ENCODE measurements around the gene NXN.
"Not testable (repeated sequence)": the region's sequence is repeated elsewhere in the genome, so short reads cannot be mapped to it uniquely, and the experiment has no call there.

Gene NXN

DNA sequence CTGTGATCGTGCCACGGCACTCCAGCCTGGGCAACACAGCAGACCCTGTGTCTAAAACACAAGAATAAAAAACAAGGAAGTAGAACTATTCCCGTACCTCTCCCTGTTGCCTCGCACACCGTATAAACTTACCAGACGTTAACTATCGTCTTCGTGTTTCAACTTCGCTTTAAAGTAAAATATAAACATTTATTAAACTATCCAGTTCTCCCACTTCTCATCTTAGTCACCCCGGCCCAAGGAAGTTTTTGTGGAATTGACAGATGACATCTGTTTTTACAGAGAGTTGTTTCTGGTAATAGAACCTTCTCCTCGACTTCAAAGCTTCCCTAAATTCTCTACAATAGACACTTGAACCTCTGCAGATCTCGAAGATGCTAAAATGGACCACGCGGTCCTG, 83.1 kb downstream of the NXN start:
- no peak for DNase-seq (ENCODE audit: low read depth in 1 of 2, low spot score in 1 of 2)

GRCh38 chr17:892958-893357, 86.6 kb downstream of the NXN start:
- DNase-seq (ENCODE audit: low read depth in 1 of 2, low spot score in 1 of 2), result no peak

DNA sequence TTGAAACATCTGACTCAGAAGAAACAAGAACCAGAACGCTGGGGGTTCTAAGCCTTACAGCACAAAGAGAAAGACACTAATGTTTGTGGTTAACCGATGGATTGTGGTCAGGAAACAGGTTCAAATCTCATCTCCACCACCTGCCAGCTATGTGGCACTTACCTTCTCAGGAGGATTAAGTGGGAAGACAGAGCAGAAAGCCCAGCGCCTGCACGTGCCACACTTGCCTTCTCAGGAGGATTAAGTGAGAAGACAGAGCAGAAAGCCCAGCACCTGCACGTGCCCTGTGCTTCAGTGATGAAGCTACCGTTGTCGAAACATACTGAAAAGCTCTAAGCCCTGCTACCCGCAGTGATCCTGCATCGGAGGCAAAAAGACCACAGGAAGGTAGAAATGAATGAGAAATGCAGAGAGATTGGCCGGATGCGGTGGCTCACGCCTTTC, 90.6 kb downstream of the NXN start:
- DNase-seq (ENCODE audit: low read depth in 1 of 2, low spot score in 1 of 2), result no peak

GRCh38 chr17:887551-888209, 91.9 kb downstream of the NXN start:
- no peak for DNase-seq (ENCODE audit: low read depth in 1 of 2, low spot score in 1 of 2)

DNA sequence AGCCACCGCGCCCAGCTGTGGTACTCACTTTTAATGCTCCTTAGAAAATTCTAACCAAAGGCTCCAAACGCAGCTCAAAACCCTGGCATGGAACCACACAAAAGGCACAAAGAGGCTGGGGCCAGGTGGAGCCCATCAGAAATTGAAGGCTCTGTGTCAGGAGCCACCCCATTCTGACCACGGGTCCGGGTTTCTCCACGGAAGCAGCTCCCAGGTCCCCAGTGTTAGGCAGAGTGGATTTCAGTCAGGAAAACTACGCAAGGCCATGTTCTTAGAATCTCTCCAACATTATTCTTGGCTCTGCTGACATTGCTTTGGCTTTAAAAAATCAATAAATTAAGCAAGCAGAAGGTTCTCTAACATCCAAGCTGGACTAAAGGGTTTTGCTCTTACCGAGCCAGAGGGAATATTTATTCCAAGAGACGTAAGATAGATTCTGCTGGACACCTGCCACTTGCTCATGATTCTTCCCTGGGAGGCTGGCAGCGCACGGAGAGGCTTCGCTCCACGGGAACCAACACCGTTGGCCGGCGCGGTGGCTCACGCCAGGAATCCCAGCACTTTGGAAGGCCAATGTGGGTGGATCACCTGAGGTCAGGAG, 93.5 kb downstream of the NXN start:
- no peak for DNase-seq (ENCODE audit: low read depth in 1 of 2, low spot score in 1 of 2)

- no peak for DNase-seq (ENCODE audit: low read depth in 1 of 2, low spot score in 1 of 2)
Observed at GRCh38 chr17:883586-883962, 96.0 kb downstream of the NXN start.

DNA sequence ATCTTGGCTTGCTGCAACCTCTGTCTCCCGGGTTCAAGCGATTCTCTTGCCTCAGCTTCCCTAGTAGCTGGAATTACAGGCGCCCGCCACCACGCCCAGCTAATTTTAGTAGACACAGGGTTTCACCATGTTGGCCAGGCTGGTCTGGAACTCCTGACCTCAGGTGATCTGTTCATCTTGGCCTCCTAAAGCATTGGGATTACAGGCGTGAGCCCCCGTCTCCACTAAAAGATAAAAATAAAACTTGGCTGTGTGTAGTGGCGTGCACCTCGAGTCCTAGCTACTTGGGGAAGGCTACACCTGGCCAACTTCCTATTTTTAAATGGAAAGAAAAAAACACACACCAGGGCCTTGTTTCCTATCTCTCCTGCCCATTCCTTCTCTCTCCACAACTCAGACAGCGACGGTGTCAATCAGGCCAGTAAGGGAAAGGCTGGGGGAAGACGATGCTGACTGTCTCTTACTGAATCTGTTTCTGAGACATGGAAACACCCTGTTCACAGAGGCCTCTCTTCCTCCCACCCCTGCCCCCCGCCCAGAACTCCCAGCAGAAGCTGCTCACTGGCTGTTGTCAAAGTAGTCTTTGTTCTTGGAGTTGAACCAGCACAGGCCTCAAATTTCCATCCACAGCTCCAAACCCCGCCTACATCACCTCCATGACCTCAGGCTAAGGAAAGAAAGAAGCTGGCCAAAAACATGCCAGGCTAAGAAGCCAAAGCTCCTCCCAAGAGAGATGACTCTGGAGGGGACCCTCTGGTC, 96.6 kb downstream of the NXN start:
- DNase-seq (ENCODE audit: low read depth in 1 of 2, low spot score in 1 of 2), result no peak

DNA sequence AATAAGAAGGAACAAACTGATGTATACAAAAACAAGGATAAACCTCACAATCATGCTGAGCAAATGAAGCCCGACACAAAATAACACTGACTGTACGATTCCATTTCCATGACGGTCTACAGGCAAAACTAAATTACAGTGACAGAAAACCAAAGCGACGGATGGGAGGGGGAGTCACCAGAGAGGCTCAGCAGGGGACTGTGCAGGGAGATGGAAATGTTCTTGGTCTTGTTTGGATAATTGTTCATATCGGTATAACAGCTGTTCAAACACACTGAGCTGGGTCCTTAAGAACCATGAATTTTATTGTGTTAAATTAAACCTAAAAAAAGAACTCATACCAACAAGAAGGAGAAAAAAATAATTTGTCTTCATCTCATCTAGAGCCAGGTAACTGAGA, 97.8 kb downstream of the NXN start:
- DNase-seq (ENCODE audit: low read depth in 1 of 2, low spot score in 1 of 2), result no peak

DNA sequence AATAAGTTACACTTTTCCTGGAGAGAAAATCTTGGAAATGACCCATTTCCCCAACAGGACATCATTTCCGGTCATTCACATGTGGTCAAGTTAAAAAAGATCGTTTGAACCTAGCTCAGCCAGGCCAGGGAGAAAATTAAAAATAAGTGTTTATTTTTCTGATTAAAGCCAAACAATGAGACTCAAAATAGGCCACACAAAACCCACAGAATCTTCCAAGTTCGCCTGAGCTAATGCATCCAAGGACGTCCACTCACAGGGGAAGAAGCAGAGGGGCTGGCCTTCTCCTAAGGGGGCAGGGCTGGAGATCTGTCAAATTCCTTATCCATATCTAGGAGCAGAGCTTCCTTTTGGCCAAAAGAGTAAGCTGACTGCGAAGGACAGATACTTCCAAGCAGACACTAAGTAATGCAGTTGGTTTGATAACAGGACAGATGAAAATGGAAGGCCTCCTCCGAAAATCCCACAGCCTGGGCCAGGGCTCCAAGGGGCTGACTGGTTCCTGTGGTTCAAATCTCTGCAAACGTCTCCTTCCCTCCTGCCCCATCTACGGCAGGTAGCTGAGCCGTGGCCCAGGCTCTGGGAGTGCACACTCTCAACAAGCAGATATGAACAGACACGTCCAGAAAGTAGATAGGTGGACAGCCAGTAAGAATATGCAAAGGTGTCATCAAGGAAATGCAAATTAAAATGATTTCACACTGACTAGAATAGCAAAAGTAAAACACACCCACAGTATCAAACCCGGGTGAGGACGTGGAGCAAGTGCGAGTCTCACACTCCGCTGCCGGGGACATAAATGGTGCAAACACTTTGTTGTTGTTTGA, 98.9 kb downstream of the NXN start:
- DNase-seq (ENCODE audit: low read depth in 1 of 2, low spot score in 1 of 2), result no peak

- peak; percentile 23 to 33 for DNase-seq (ENCODE audit: low read depth in 1 of 2, low spot score in 1 of 2)
Observed at GRCh38 chr17:879546-880442, 99.8 kb downstream of the NXN start.

GRCh38 chr17:877630-878029, 101.9 kb downstream of the NXN start:
- DNase-seq (ENCODE audit: low read depth in 1 of 2, low spot score in 1 of 2), result no peak

DNA sequence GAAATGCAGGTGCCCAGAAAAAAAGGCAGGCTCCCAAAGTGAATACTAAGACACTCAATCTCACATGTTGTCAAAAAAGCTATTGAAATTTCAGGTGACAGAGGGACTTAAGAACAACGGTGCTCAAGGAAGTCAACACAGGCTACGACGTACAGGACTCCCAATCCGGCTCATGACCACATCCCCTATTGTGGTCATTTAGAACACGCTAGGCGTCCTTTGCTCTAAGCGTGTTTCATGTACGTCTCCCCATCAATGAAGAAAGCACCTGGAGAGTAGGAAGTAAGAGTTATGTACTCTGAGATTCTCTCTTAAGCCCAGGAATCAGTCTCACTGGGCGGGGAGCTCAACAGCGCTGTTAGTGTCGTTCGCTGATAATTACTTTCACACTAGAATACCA, 103.3 kb downstream of the NXN start:
- no peak for DNase-seq (ENCODE audit: low read depth in 1 of 2, low spot score in 1 of 2)

- DNase-seq (ENCODE audit: low read depth in 1 of 2, low spot score in 1 of 2), result not testable (repeated sequence)
Observed at GRCh38 chr17:874590-874989, 105.0 kb downstream of the NXN start.

GRCh38 chr17:872855-873254, 106.7 kb downstream of the NXN start:
- DNase-seq (ENCODE audit: low read depth in 1 of 2, low spot score in 1 of 2), result no peak

GRCh38 chr17:871751-872519, 107.6 kb downstream of the NXN start:
- DNase-seq (ENCODE audit: low read depth in 1 of 2, low spot score in 1 of 2), result no peak

DNA sequence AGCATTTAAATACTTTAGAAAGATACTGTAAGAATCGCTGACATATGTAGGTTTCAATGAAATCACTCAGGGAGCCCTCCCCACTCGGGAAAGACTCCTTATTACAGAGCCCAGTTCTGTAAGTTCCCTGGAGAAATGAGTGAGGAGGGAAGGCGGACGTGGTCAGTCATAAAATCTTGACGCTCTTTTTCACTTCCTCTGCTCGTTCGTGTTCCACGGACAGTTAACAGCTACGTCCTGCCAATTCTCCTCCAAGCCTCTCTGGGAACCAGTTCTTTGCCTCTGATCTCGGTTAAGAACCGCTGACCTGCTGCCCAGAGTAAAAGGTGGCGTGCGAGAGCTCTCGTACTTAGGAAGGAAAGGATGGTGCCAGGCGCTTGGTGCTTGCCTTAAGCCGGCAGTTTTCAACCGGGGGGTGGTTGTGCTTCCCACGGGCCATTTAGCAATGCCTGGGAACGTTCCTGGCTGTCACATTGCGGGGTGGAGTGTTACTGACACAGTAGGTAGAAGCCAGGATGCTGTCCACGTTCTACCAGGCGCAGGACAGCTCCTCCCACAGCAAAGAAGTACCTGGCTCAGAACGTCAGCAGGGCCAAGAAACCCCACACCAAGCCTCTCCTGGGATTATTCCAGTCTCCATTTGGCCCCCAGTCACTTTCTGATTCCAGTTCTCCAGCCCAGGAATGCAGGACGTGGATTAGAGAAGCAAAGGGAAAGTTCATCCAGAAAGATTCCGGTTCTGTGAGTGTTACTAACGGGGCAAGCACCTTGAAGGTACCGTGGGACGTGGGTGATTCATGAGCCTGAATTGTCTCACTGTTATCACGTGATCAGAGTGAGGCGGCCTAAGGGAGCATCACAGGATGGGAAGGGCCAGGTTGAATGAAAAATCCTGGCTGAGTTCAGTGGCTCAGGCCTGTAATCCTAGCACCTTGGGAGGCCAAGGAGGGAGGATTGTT, 109.7 kb downstream of the NXN start:
- DNase-seq (ENCODE audit: low read depth in 1 of 2, low spot score in 1 of 2), result no peak

- DNase-seq (ENCODE audit: low read depth in 1 of 2, low spot score in 1 of 2), result no peak
Observed at GRCh38 chr17:869086-869485, 110.5 kb downstream of the NXN start.

GRCh38 chr17:867896-868489, 111.6 kb downstream of the NXN start:
- no peak for DNase-seq (ENCODE audit: low read depth in 1 of 2, low spot score in 1 of 2)
